HG03196 (cell line): Measurements from ENCODE around the gene CRYBG2.
"Not testable (repeated sequence)": the region's sequence is repeated elsewhere in the genome, so short reads cannot be mapped to it uniquely, and the experiment has no call there.

Experiments used
- ATAC-seq: cut with Tn5 transposase; IDR thresholded peaks from one replicate; pipeline ENCODE4 v1.9.1; 2021; ENCODE audit not compliant: unreplicated experiment

The CRYBG2 gene

GRCh38 chr1:26296340-26297056 lies 57.4 kb downstream of the CRYBG2 start:
- no peak for ATAC-seq

DNA sequence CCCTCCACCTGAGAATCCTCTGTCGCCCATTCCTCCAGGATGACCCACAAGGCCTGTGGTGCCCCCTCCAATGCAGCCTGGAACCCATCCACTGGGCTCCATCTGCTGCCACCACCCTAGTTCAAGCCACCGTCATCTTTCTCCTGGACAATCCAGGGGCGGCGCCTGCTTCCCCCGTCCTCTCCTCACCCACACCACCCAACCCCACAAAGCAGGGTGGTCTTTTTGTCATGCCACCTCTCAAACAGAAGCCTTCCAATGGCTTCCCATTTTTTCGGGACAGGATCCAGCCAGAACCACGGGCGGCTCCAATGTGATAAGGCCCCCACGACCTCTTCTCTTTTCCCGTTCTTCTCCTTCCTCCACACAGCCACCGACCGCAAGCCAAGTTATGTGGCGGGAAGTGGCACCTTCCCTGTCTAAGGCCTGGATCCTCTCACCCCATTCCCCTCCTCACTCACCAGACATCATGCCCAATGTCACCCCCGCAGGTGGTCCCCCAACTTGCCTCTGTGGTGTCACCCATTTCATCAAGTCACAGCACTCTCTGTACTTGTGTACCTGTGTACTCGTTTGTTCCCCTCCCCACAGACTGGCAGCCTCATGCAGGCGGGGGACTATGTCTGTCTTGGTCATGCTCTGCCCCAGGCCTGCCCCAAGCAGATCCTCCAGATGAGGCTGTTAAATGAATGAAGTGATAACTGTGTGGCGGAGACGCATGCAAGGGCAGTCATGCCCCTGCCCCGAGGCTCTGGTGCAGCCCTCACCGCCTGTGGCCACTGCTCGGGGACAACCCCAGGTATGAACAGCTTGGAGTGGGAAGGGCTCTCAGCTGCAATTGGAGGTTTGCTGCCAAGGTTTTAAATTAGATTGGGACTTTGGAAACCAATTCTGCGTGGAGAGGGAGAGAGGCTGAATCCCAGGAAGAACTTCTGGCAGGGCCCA lies 58.5 kb downstream of the CRYBG2 start:
- ATAC-seq: no peak

- ATAC-seq: no peak
Observed at GRCh38 chr1:26293911-26294463, 59.9 kb downstream of the CRYBG2 start.

- not testable (repeated sequence) for ATAC-seq
Observed at GRCh38 chr1:26292735-26293134, 61.2 kb downstream of the CRYBG2 start.

DNA sequence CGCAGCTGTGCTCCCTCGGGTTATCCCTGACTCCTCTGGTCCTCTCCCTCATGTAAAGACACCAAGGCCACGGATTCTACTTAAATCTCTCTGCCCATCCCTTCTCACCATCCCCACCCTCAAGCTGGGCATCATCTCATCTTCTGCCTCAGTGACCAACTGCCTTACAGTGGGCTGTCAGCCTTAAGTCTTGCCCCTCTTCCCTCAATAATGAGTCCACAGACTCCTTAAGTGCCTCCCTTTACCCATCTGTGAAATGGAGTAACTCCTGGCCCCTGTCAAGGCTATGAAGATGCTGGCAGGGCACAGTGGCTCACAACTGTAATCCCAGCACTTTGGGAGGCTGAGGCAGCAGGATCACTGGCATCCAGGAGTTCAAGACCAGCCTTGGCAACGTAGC lies 62.0 kb downstream of the CRYBG2 start:
- ATAC-seq: no peak

DNA sequence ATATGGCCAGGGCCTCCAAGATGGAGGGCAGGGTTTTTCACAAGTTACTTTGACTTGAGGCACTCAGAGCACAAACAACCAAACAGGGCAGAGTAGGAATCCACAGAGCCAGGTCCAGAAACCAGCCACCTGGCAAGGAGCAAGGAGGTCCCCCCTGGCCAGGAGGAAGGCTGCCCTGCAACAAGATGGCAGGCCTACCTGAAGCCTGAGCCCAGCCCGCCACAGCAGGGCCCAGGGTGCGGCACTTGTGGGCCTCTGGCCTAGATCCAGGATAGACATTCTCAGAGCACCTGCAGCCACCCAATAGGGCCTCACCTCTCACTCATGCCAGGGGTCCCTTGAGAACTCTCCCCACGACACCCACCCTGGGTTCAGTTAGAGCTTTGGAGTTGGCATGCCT lies 62.5 kb downstream of the CRYBG2 start:
- ATAC-seq: no peak

GRCh38 chr1:26290882-26291261 lies 63.1 kb downstream of the CRYBG2 start:
- ATAC-seq: no peak

GRCh38 chr1:26290122-26290881 lies 63.6 kb downstream of the CRYBG2 start:
- no peak for ATAC-seq

GRCh38 chr1:26289158-26290059 lies 64.5 kb downstream of the CRYBG2 start:
- peak; percentile 24 for ATAC-seq

GRCh38 chr1:26288311-26288941 lies 65.5 kb downstream of the CRYBG2 start:
- no peak for ATAC-seq

- ATAC-seq: no peak
Observed at GRCh38 chr1:26287811-26288210, 66.1 kb downstream of the CRYBG2 start.

DNA sequence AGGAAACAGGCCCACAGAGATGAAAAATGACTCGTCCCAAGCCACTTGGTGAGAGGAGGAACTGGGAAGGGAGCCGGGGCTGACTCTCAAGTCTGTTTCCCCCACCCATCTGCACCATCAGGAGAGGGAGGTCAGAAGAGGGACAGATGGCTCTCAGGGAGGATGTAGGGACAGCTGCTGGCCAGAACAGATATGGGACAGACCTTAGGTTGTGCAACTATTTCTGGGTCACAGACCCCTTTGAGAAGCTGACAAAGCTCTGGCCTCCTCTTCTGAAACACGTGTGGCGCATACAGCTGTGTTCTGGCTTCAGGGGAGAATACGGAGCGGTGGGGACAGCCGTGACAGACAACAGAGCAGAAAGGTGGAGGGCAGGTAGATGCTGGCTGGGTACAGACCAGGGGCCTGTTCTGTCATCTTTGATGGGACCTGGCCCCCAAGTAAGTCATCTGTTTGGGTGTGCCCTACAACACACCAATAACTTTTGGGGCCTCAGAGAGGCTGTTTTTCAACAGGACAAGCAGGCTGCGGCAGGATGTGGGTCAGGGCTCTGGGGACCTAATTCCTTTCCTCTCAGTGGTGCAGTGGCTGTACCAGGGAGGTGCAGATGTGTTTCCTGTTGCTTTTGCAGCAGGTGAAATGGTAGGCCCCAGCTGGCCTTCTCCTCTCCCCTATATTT lies 66.8 kb downstream of the CRYBG2 start:
- ATAC-seq: no peak

DNA sequence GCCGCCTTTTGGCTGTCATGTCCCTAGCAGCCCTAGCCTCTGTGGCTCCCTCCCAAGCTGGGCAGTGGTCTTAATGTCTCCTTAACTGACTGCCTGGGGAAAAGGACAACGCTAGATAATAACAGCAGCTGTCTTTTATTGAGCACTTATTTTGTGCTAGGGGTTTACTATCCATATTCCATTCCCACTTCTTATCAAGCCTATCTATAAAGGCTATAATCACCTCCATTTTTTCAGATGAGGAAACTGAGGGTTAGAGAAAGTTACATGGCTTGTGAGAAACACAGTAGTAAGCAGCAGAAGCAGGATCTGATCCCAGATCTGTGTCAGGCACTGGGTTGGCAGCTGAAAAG lies 67.9 kb downstream of the CRYBG2 start:
- no peak for ATAC-seq

DNA sequence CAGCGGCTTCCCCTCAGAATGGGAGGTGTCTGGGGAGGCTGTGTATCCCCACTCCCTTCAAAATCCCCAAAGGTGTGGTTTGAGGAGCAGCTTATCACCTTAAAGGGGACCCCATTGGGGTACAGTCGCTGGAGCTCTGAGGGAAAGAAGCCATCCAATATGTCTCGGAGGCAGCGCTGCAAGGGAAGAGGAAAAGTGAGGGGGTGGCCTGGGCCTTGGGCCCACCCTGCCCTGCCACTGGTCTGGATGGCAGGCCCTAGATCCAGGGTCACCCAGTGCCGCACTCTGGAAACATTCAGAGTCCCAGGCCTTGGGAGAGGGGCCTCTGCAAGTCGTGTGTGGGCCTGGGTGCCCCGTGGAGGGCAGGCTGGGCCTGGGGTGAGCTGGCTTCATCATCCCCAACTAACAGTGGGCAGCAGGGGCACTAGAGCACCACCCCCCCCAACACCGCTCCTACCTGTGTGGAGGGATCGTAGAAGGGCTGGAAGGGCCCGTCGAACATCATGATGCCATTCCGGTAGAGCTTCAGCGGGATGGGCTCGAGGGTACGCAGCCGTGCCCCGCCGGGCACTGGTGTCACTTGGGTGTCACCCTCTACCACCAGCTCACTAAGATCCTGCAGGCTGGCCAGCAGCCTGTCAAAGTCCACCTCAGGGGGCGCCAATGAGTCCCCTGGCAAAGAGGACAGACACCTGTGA lies 68.4 kb downstream of the CRYBG2 start:
- ATAC-seq: no peak

GRCh38 chr1:26284597-26285347 lies 69.2 kb downstream of the CRYBG2 start:
- ATAC-seq: peak; percentile 27

DNA sequence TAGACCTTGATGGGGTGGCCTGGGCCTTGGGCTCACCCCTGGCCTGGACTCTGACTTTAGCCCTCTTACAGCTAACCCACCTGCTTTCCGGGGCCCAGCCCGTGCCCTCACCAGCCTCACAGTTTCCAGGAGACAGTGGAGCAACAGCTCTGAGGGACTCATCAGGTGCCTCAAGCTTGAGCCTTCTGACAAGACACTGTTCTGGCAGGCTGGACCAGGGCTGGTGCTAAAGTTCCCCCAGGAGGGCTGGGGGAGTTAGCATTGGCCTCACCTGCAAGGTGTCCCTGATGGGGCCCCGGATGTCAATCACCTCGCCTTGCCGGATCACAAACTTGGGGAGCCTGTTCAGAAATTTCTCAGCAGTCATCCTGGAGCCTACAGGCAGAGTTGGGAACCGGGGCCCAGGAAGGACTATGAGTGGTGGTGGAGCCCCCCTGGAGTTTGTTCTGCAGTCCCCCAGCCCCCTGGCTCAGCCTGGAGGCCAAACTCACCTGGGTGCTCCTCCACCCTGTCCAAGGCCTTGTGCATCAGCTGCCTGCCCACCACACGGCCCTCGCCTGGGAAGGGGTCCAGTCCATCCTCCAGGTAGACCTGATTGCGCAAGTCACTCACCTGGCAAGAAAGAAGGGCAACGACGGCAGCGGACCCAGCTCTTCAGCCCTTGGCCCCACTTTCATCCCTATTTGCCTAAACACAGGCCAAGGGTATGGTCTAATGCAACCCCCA lies 69.9 kb downstream of the CRYBG2 start:
- ATAC-seq: no peak

- ATAC-seq: no peak
Observed at GRCh38 chr1:26283279-26283853, 70.6 kb downstream of the CRYBG2 start.
